Hepatocyte (in vitro differentiated cells): ENCODE measurements around the gene PRPF31. TPM values are rescaled to one million over a fixed set of nuclear protein-coding genes. Genes with fewer than 3 reads are reported as not detected.
A peak's percentile ranks its signal among the peaks of the same experiment; 100 is the strongest.
"Not testable (repeated sequence)": the region's sequence is repeated elsewhere in the genome, so short reads cannot be mapped to it uniquely, and the experiment has no call there.

ENCODE experiments used
- DNase-seq: peaks from one replicate; pipeline ENCODE4 v3.0.0-alpha.2; 2016; ENCODE audit warnings: low spot score
- H2AFZ ChIP-seq: fragments of 200-600 bp; sonication (generic); 2 replicates; pipeline ENCODE4 v1.6.0; 2016; ENCODE audit warnings: antibody characterized with exemption, mild to moderate bottlenecking
- H3K27ac ChIP-seq: fragments of 200-600 bp; sonication (generic); 2 replicates; pipeline ENCODE4 v1.5.1; 2016; ENCODE audit warnings: mild to moderate bottlenecking
- H3K27me3 ChIP-seq: fragments of 200-600 bp; sonication (generic); 2 replicates; pipeline ENCODE4 v1.6.1; 2016
- H3K36me3 ChIP-seq: fragments of 200-600 bp; sonication (generic); replicated peaks from 2 replicates; pipeline ENCODE4 v1.5.1; 2016; ENCODE audit warnings: low read depth; ENCODE audit not compliant: insufficient read depth
- H3K4me1 ChIP-seq: fragments of 200-600 bp; sonication (generic); 2 replicates; pipeline ENCODE4 v1.5.1; 2016; ENCODE audit warnings: mild to moderate bottlenecking, moderate library complexity; ENCODE audit not compliant: insufficient read depth
- H3K4me2 ChIP-seq: fragments of 200-600 bp; sonication (generic); 2 replicates; pipeline ENCODE4 v1.6.0; 2016
- H3K4me3 ChIP-seq: fragments of 200-600 bp; sonication (generic); 2 replicates; pipeline ENCODE4 v1.5.1; 2016; ENCODE audit warnings: mild to moderate bottlenecking
- H3K79me2 ChIP-seq: fragments of 200-600 bp; sonication (generic); 2 replicates; pipeline ENCODE4 v1.6.0; 2017; ENCODE audit warnings: mild to moderate bottlenecking
- H3K9me2 ChIP-seq: fragments of 200-600 bp; sonication (generic); replicated peaks from 2 replicates; pipeline ENCODE4 v1.6.0; 2017; ENCODE audit warnings: mild to moderate bottlenecking; ENCODE audit not compliant: insufficient read depth
- H3K9me3 ChIP-seq: fragments of 200-600 bp; sonication (generic); 2 replicates; pipeline ENCODE4 v1.5.1; 2016; ENCODE audit warnings: low read depth, mild to moderate bottlenecking
- H4K20me1 ChIP-seq: fragments of 200-600 bp; sonication (generic); 2 replicates; pipeline ENCODE4 v1.6.0; 2016; ENCODE audit warnings: mild to moderate bottlenecking; ENCODE audit not compliant: insufficient read depth, poor library complexity, severe bottlenecking
- CTCF ChIP-seq: fragments of 200-600 bp; sonication (generic); IDR thresholded peaks from 2 replicates; pipeline ENCODE4 v1.5.1; 2016; ENCODE audit warnings: antibody characterized with exemption, mild to moderate bottlenecking; ENCODE audit not compliant: poor library complexity
- EZH2 ChIP-seq: fragments of 200-600 bp; sonication (generic); IDR thresholded peaks from 2 replicates; pipeline ENCODE4 v1.6.1; 2016; ENCODE audit warnings: antibody characterized with exemption, mild to moderate bottlenecking, borderline replicate concordance
- EZH2phosphoT487 ChIP-seq: fragments of 200-600 bp; sonication (generic); IDR thresholded peaks from one replicate; pipeline ENCODE4 v1.6.1; 2018; ENCODE audit warnings: antibody characterized with exemption, mild to moderate bottlenecking, low read depth, moderate library complexity; ENCODE audit not compliant: unreplicated experiment, severe bottlenecking
- WGBS: methylation state at CpG from one replicate; pipeline ENCODE4 v1.1.6; 2016; ENCODE audit warnings: low lambda C conversion rate; ENCODE audit errors: missing lambda C conversion rate; 5-methylcytosine and 5-hydroxymethylcytosine counted together
- polyA plus RNA-seq: library from polyadenylated mRNA; unstranded; fragments of >200 nt; fragmentation: Nextera tagmentation; extraction: Ambion mirVana; gene quantifications from 2 replicates; pipeline ENCODE4 v1.2.1, GENCODE V29; 2016
- total RNA-seq: library from RNA; depleted of rRNA; stranded (reverse); fragments of >200 nt; gene quantifications from 2 replicates; pipeline ENCODE4 v1.2.3, GENCODE V29; 2014

Gene PRPF31
- total and polyA plus RNA-seq, 2 experiments from 2014 or later, result 59.7 to 77.6 TPM

GRCh38 chr19:54096617-54097106 is 18.9 kb upstream of the PRPF31 start:
- Histone ChIP-seq H3K4me1 (peaks cover 10% of the 10 kb centered on the region), H3K79me2 (no peaks in the 10 kb centered on the region), H3K27me3 (peaks cover 16% of the 10 kb centered on the region), H3K9me2 (no peaks in the 10 kb centered on the region), H3K4me2 (peak overlapping the region; percentile 90), H4K20me1 (no peaks in the 10 kb centered on the region), H3K36me3 (no peaks in the 10 kb centered on the region), H3K4me3 (no peak overlapping the region), H3K27ac (no peak overlapping the region), H2AFZ (peak overlapping the region; percentile 60), H3K9me3 (no peaks in the 10 kb centered on the region)
- WGBS, result 14% methylated on average over 11 of the region's 14 CpGs
- DNase-seq, result no peak
- TF ChIP-seq CTCF (peak; percentile 22), EZH2 (no peak), EZH2phosphoT487 (no peak)

GRCh38 chr19:54099190-54099902 is 16.2 kb upstream of the PRPF31 start:
- H3K9me2 ChIP-seq, result no peaks in the 10 kb centered on the region
- no peaks in the 10 kb centered on the region for H3K36me3 ChIP-seq
- peaks cover 13% of the 10 kb centered on the region for H3K4me1 ChIP-seq
- WGBS, result 93% methylated on average over 10 of the region's 12 CpGs
- peaks cover 15% of the 10 kb centered on the region for H3K79me2 ChIP-seq
- TF ChIP-seq EZH2phosphoT487, result no peak
- no peak for TF ChIP-seq EZH2
- TF ChIP-seq CTCF, result no peak
- H3K4me3 ChIP-seq, result no peak overlapping the region
- peaks cover 14% of the 10 kb centered on the region for H3K27me3 ChIP-seq
- no peak overlapping the region for H2AFZ ChIP-seq
- no peak for DNase-seq
- H3K4me2 ChIP-seq, result no peak overlapping the region
- H3K9me3 ChIP-seq, result no peaks in the 10 kb centered on the region
- H3K27ac ChIP-seq, result no peak overlapping the region
- no peaks in the 10 kb centered on the region for H4K20me1 ChIP-seq

GRCh38 chr19:54099903-54100255 is 15.7 kb upstream of the PRPF31 start:
- peaks cover 18% of the 10 kb centered on the region for H3K79me2 ChIP-seq
- peaks cover 10% of the 10 kb centered on the region for H3K27me3 ChIP-seq
- H2AFZ ChIP-seq, H4K20me1 ChIP-seq, H3K36me3 ChIP-seq, H3K27ac ChIP-seq, H3K4me3 ChIP-seq, H3K4me2 ChIP-seq, DNase-seq, H3K9me3 ChIP-seq, H3K9me2 ChIP-seq: not testable (repeated sequence)
- 80% methylated on average over 8 of the region's 9 CpGs for WGBS
- peaks cover 13% of the 10 kb centered on the region for H3K4me1 ChIP-seq

GRCh38 chr19:54100561-54100960 is 15.0 kb upstream of the PRPF31 start, which contains the start of gene OSCAR:
Gene OSCAR, minus strand, starts transcription at chr19:54100803. Its CDS starts 11 bp downstream, at chr19:54100792.
- no peak within 1 kb of the TSS for H3K27ac ChIP-seq
- H3K9me2 ChIP-seq, result no peaks in the 10 kb centered on the region
- H3K4me3 ChIP-seq, result no peak within 1 kb of the TSS
- H3K27me3 ChIP-seq, result peaks cover 7% of the 10 kb centered on the region
- H3K4me1 ChIP-seq, result peaks cover 12% of the 10 kb centered on the region
- H4K20me1 ChIP-seq, result no peaks in the 10 kb centered on the region
- H3K79me2 ChIP-seq, result peaks cover 21% of the 10 kb centered on the region
- no peaks in the 10 kb centered on the region for H3K36me3 ChIP-seq
- H2AFZ ChIP-seq, result no peak within 1 kb of the TSS
- no peaks in the 10 kb centered on the region for H3K9me3 ChIP-seq
- H3K4me2 ChIP-seq, result no peak within 1 kb of the TSS
- TF ChIP-seq EZH2phosphoT487 (no peak), CTCF (no peak), EZH2 (no peak)
- 65% methylated on average over 5 of the region's 5 CpGs for WGBS
- DNase-seq, result no peak
